Left cardiac atrium (tissue), 4 donors: ENCODE measurements around the gene NCKAP5. TPM values are rescaled to one million over a fixed set of nuclear protein-coding genes. Genes with fewer than 3 reads are reported as not detected.

Experiments used
- ATAC-seq, 2 donors: fragments of 200-7000 bp; cut with Tn5 transposase; one replicate each; pipeline ENCODE4 v1.9.1; 2020; ENCODE audit warnings: mild to moderate bottlenecking in 2 of 2, moderate library complexity in 2 of 2
- DNase-seq: peaks from one replicate; pipeline ENCODE4 v3.0.0-alpha.2; 2020
- intact Hi-C, 2 donors: fragments of 100-400 bp; cut with DNase I; formaldehyde crosslinking; loops; one replicate each; pipeline versions ENCODE4 v1.14.1 to v1.15.1; 2022 to 2023
- total RNA-seq, 2 donors: library from RNA; stranded (reverse); fragmentation: NEBNext Ultra II Directional; extraction: Animal tissue kit (Norgen Biotek cat#: 25700); gene quantifications; one replicate each; pipeline ENCODE4 v1.2.1, GENCODE V29; 2021
- donor health status: DM: no; HTN: yes; CAD: no.
- donor health status: DM: no; HTN: yes; CAD: no; lungs with severe emphysema.
- donor health status: DM: yes; HTN: yes; CAD: no.
- donor health status: Dilated cardiomyopathy.

NCKAP5 gene
- total RNA-seq, 2 donors from 2014 or later: 5.8 to 6.2 TPM

GRCh38 chr2:133438848-133439564, 129.3 kb downstream of the NCKAP5 start:
- intact Hi-C loops: loop anchor here in 1 of 2 donors (10.0 kb wide), 1 partner anchor 126 kb away; the partner anchor contains the start of gene NCKAP5
- DNase-seq (no peak), ATAC-seq (no peak)

GRCh38 chr2:133438026-133438425, 130.2 kb downstream of the NCKAP5 start:
- intact Hi-C loops: loop anchor here in 1 of 2 donors (10.0 kb wide), 1 partner anchor 127 kb away; the partner anchor contains the start of gene NCKAP5
- DNase-seq (no peak), ATAC-seq (no peak)

GRCh38 chr2:133437492-133437891, 130.8 kb downstream of the NCKAP5 start:
- ATAC-seq (no peak), DNase-seq (no peak)
- intact Hi-C loops: loop anchor here in 1 of 2 donors (10.0 kb wide), 1 partner anchor 127 kb away; the partner anchor contains the start of gene NCKAP5

GRCh38 chr2:133434959-133435668, 133.1 kb downstream of the NCKAP5 start:
- peak; percentile 55 to 97 for ATAC-seq
- peak; percentile 61 for DNase-seq
- intact Hi-C loops: loop anchor here in 1 of 2 donors (10.0 kb wide), 1 partner anchor 130 kb away; the partner anchor contains the start of gene NCKAP5

- DNase-seq (no peak), ATAC-seq (no peak)
- intact Hi-C loops: loop anchor here in 1 of 2 donors (10.0 kb wide), 1 partner anchor 131 kb away; the partner anchor contains the start of gene NCKAP5
These were observed 134.5 kb downstream of the NCKAP5 start for GRCh38 chr2:133433455-133434451.

GRCh38 chr2:133432778-133433177, 135.5 kb downstream of the NCKAP5 start:
- no peak for DNase-seq
- intact Hi-C loops: loop anchor here in 1 of 2 donors (10.0 kb wide), 1 partner anchor 132 kb away; the partner anchor contains the start of gene NCKAP5

GRCh38 chr2:133431289-133431688, 137.0 kb downstream of the NCKAP5 start:
- DNase-seq (no peak), ATAC-seq (no peak)
- intact Hi-C loops: loop anchor here in 1 of 2 donors (10.0 kb wide), 1 partner anchor 134 kb away; the partner anchor contains the start of gene NCKAP5

More at GRCh38 chr2:133432778-133433177, 135.5 kb downstream of the NCKAP5 start:
- ATAC-seq: no peak

GRCh38 chr2:133426791-133427190, 141.5 kb downstream of the NCKAP5 start:
- no peak for ATAC-seq
- intact Hi-C loops: no loop called here
- DNase-seq: no peak

GRCh38 chr2:133425612-133426011, 142.7 kb downstream of the NCKAP5 start:
- intact Hi-C loops: no loop called here
- no peak for DNase-seq
- no peak for ATAC-seq

- intact Hi-C loops: no loop called here
- DNase-seq (no peak), ATAC-seq (no peak)
These were observed 143.4 kb downstream of the NCKAP5 start for GRCh38 chr2:133424876-133425275.

- ATAC-seq: no peak
- intact Hi-C loops: no loop called here
- no peak for DNase-seq
These were observed 145.3 kb downstream of the NCKAP5 start for GRCh38 chr2:133422931-133423351.

GRCh38 chr2:133421516-133422324, 146.5 kb downstream of the NCKAP5 start:
- intact Hi-C loops: no loop called here
- DNase-seq: no peak
- ATAC-seq: peak; percentile 89

GRCh38 chr2:133420788-133421187, 147.5 kb downstream of the NCKAP5 start:
- DNase-seq (no peak), ATAC-seq (no peak)
- intact Hi-C loops: no loop called here

- intact Hi-C loops: loop anchor here in 1 of 2 donors (10.0 kb wide), 1 partner anchor 356 kb away; no protein-coding TSS in a partner anchor
- ATAC-seq (no peak), DNase-seq (no peak)
These were observed 149.6 kb downstream of the NCKAP5 start for GRCh38 chr2:133418671-133419070.

- intact Hi-C loops: loop anchor here in 1 of 2 donors (10.0 kb wide), 1 partner anchor 357 kb away; no protein-coding TSS in a partner anchor
- ATAC-seq (no peak), DNase-seq (no peak)
These were observed 150.2 kb downstream of the NCKAP5 start for GRCh38 chr2:133418021-133418420.

GRCh38 chr2:133417415-133417814, 150.8 kb downstream of the NCKAP5 start:
- intact Hi-C loops: loop anchor here in 1 of 2 donors (10.0 kb wide), 1 partner anchor 357 kb away; no protein-coding TSS in a partner anchor
- no peak for DNase-seq
- no peak for ATAC-seq

- ATAC-seq (no peak), DNase-seq (no peak)
- intact Hi-C loops: loop anchor here in 1 of 2 donors (10.0 kb wide), 1 partner anchor 358 kb away; no protein-coding TSS in a partner anchor
These were observed 151.5 kb downstream of the NCKAP5 start for GRCh38 chr2:133416736-133417135.
